ENCODE results near the gene RIMKLB. TPM values are rescaled to one million over a fixed set of nuclear protein-coding genes. Genes with fewer than 3 reads are reported as not detected.
A peak's percentile ranks its signal among the peaks of the same experiment; 100 is the strongest.

The RIMKLB gene
- total RNA-seq, 1 experiment from 2014 or later, result 87.7 TPM

GRCh38 chr12:8771072-8771471 is 73.3 kb downstream of the RIMKLB start:
- no peak overlapping the region for H2BK20ac ChIP-seq (ENCODE audit: low read depth, low read length, poor library complexity, severe bottlenecking)
- no peak overlapping the region for H3K56ac ChIP-seq (ENCODE audit: insufficient read length, low read depth, low read length)
- no peaks in the 10 kb centered on the region for H3K9me3 ChIP-seq (ENCODE audit: control insufficient read depth, low read depth, low read length)
- H3K4me1 Mint-ChIP-seq, result peaks cover 15 to 30% of the 10 kb centered on the region in 2 experiments
- H4K5ac ChIP-seq (ENCODE audit: insufficient read length, low read depth, low read length), result no peak overlapping the region
- DNase-seq, result no peak
- no peak overlapping the region for H3K14ac ChIP-seq (ENCODE audit: insufficient read depth, low read length)
- H3T11ph ChIP-seq (ENCODE audit: low read length), result no peak overlapping the region
- no peak overlapping the region for H3K9ac ChIP-seq (ENCODE audit: extremely low read depth, insufficient read length, low read length)
- no peak overlapping the region for H2BK5ac ChIP-seq (ENCODE audit: insufficient read length, low read length)
- peak overlapping the region in 1 of 3 experiments; percentile 38; a peak in 2 of 7 replicates for H3K27ac Mint-ChIP-seq
- no peak overlapping the region for H3K4me3 Mint-ChIP-seq
- H3K18ac ChIP-seq (ENCODE audit: insufficient read length, low read depth, low read length), result no peak overlapping the region
- no peak overlapping the region for H3K4ac ChIP-seq (ENCODE audit: low read depth, low read length)
- H3K79me1 ChIP-seq (ENCODE audit: insufficient read depth, low read depth, low read length, poor library complexity, severe bottlenecking), result peaks cover 2% of the 10 kb centered on the region
- no peaks in the 10 kb centered on the region; the same call in 1 of the 2 replicates for H3K79me2 ChIP-seq (ENCODE audit: insufficient read depth, low read length)
- H3K27ac ChIP-seq (ENCODE audit: insufficient read length, low read depth, low read length), result no peak overlapping the region
- H2AFZ ChIP-seq (ENCODE audit: low read length), result no peak overlapping the region
- WGBS (ENCODE audit: extremely low coverage, insufficient read length, low lambda C conversion rate), result no CpG with 5 or more reads among the region's 1 CpG
- no peaks in the 10 kb centered on the region for H3K23me2 ChIP-seq (ENCODE audit: insufficient read length, low read depth, low read length, poor library complexity, severe bottlenecking)
- H2BK120ac ChIP-seq (ENCODE audit: low read depth, low read length, poor library complexity, severe bottlenecking), result no peak overlapping the region
- no peak overlapping the region for H2BK12ac ChIP-seq (ENCODE audit: insufficient read length, low read depth, low read length)
- H3K27me3 Mint-ChIP-seq (ENCODE audit: low read depth), result no peaks in the 10 kb centered on the region
- no peaks in the 10 kb centered on the region; the same call in 1 of the 2 replicates for H3K4me1 ChIP-seq (ENCODE audit: insufficient read depth, low read length)
- no peak; the same call in 2 of the 3 replicates for TF ChIP-seq CTCF (conservative IDR thresholded peaks at IDR 0.05)
- no peak overlapping the region for H4K91ac ChIP-seq (ENCODE audit: insufficient read length, low read depth, low read length)
- H3K36me3 Mint-ChIP-seq (ENCODE audit: insufficient read depth in 1 of 3, low read depth in 3 of 3), result peaks cover 17 to 51% (median 48%) of the 10 kb centered on the region in 3 experiments; a peak in 6 of 7 replicates
- no peaks in the 10 kb centered on the region for H4K20me1 ChIP-seq (ENCODE audit: control insufficient read depth, insufficient read depth, insufficient read length)
- H3K27me3 ChIP-seq (ENCODE audit: insufficient read depth, low read length), result no peaks in the 10 kb centered on the region
- H3K23ac ChIP-seq (ENCODE audit: insufficient read length, low read depth, low read length), result no peak overlapping the region
- no peak overlapping the region for H4K8ac ChIP-seq (replicated peaks; ENCODE audit: insufficient read length, low read depth, low read length)
- no peak overlapping the region for H3K4me2 ChIP-seq (ENCODE audit: insufficient read depth, insufficient read length, low read length)
- no peak overlapping the region for H2BK15ac ChIP-seq (ENCODE audit: low read depth, low read length)
- H3K9me3 Mint-ChIP-seq, result no peaks in the 10 kb centered on the region
- no peak overlapping the region for H2AK5ac ChIP-seq (ENCODE audit: insufficient read length, low read length)

All from H9 (cell line).